Right kidney (tissue), 1 donor: Measurements from ENCODE around the gene ELAVL2.

Experiments
- DNase-seq: peaks from one replicate; pipeline ENCODE4 v3.0.0-alpha.2; 2016

Gene ELAVL2

GRCh38 chr9:23721466-23721865 lies 104.6 kb downstream of the ELAVL2 start:
- DNase-seq, result no peak

DNA sequence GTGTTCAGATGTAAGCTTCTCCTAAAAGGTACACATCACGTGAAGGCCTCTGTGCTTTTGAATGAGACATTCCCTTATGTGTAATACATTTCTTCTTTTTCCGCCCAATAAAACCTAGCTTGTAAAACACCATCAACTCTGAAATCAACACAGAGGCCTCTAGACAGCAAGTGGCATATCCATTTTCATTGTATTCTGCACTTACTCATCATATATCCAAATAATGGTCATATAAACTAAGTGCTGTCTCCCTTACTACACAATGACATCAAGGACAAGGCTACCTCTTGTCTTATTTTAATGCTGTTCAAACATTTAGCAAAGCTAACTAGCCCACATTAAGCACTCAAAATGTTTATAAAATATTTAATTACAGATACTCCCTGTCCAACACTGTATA lies 108.5 kb downstream of the ELAVL2 start:
- DNase-seq, result no peak

- DNase-seq, result no peak
These were observed 118.8 kb downstream of the ELAVL2 start for GRCh38 chr9:23707249-23707648.

- no peak for DNase-seq
These were observed 123.6 kb downstream of the ELAVL2 start for GRCh38 chr9:23702311-23702922.

GRCh38 chr9:23701291-23701690 lies 124.7 kb downstream of the ELAVL2 start:
- no peak for DNase-seq

DNA sequence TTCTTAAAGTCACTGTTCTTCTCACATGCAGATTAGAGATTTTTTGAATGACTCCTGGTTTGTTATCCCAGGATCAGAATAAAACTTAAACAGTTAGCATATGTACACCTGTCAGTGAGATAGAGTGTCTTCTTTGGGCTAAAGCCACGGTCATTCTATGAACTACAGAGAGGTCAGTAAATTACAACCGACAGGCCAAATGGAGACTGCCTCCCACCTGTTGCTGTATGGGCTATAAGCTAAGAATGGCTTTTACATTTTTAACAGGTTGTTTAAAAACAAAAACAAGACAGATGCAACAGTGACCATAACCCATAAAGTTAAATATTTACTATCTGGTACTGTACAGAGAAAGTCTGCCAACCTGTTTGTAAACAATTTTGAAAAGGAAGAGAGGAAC lies 125.7 kb downstream of the ELAVL2 start:
- no peak for DNase-seq

DNA sequence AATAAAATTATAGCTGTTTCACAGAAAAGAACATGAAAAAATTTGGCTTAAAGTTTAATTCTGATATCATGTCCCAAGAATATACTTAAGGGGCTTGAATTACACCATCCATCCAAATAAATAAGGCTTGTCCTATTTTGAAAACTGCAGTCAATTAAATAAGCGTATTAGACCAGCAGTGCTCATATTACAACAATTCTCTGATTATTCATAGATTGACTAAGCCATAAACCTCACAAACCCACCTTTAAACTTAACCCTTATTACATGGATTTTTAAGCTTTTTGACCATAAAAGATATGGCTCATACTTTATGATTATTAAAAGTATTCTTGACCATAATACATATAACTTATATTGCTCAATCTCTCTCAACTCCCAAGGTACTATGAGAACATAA lies 127.9 kb downstream of the ELAVL2 start:
- DNase-seq, result no peak

DNA sequence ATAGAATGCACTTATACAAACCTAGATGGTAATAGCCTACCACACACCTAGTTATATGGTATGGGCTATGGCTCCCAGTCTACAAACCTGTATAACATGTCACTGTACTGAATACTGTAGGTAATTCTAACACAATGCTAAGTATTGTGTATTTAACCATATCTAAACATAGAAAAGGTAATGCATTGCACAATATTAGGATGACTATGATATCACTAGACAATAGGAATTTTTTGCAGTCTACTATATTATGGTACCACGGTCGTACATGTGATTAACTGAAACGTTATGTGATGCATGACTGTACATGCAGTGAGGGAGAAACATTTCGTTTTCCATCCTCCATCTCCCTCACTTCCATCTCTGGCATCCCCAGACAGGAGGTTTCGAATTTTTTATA lies 130.5 kb downstream of the ELAVL2 start:
- no peak for DNase-seq

- DNase-seq, result no peak
These were observed 132.7 kb downstream of the ELAVL2 start for GRCh38 chr9:23693374-23693773.

GRCh38 chr9:23686896-23687295 lies 139.1 kb downstream of the ELAVL2 start:
- no peak for DNase-seq

DNA sequence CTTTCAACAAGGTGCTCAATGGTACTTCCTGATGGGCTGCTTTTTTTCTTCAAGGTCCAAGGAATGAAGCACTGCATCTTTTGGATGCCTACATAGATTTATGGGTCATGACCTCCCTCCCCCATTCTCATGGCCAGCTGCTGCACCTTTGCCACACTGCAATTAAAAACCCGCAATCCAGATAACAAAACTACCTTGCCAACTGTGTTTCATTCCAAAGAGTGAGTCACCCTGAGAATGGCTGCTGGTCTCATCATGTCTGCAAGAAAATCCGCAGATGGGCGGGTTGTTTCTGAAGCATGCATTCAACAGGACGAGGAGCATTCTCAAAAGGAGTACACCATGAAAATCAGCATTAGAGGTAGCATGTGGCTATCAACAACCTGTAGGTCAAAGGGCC lies 139.8 kb downstream of the ELAVL2 start:
- no peak for DNase-seq

GRCh38 chr9:23683611-23684061 lies 142.4 kb downstream of the ELAVL2 start:
- DNase-seq, result no peak

GRCh38 chr9:23682891-23683431 lies 143.1 kb downstream of the ELAVL2 start:
- peak; percentile 17 for DNase-seq

DNA sequence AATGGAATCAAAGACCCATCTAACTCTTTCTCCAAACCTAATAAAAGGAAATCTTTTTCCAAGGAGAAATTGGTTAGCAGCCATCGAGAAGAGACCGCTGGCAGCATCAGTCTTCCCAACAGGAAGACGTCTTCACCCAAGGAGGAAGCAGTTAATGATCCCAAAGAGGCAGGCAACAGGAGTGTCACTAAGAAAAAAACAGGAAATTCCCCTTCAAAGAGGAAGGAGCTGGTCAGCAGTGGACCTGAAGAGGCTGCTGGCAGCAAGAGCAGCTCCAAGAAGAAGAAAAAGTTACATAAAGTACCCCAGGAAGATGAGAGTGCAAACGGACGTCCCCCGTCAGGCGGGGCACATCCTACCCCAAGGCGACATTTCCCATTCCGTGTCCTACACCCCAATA lies 143.7 kb downstream of the ELAVL2 start:
- DNase-seq, result peak; percentile 22

DNA sequence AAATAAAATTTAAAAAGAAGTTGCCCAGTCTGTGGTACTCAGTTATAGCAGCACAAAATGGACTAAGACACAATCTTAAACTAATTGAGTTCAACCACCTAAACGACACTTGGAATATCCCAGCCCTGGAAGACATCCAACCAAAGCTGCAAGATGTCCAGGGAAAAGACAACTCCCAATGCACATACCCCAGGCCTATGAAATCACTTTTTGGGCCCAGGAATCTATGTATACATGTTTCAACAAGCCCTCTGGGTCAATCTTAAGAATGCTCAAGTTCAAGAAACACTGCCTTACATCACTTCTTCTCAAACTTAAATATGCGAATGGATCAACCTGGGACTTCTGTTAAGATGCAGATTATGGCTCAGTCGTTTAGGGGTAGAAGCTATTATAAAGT lies 148.6 kb downstream of the ELAVL2 start:
- DNase-seq, result no peak

DNA sequence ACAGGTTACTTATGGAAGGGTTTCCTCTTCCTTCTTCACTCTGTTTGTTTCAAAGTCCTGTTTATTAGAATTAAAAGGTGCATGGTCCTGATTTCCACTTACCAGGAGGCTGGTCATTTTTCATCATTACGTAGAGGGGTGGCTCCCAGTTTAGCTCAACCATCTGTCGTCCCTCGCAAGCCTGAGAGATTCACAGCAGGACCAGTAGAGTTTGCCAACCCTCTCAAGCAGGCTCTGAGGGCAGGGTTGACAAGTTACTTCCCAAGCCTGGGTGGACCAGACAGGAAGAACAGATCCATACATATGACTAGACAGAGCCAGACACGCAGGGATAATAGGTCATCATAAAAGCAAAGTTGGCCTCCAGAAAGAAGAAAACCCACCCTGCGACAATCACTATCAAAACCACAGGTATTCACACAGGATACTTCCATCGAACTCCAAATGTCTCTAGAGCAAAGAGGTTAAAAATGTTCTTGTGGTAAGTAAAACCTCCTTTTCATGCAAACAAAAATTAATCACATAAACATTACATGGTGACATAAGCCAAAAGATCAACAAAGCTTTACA lies 151.9 kb downstream of the ELAVL2 start:
- no peak for DNase-seq

- no peak for DNase-seq
These were observed 153.9 kb downstream of the ELAVL2 start for GRCh38 chr9:23672151-23672550.

GRCh38 chr9:23669776-23670175 lies 156.3 kb downstream of the ELAVL2 start:
- no peak for DNase-seq

DNA sequence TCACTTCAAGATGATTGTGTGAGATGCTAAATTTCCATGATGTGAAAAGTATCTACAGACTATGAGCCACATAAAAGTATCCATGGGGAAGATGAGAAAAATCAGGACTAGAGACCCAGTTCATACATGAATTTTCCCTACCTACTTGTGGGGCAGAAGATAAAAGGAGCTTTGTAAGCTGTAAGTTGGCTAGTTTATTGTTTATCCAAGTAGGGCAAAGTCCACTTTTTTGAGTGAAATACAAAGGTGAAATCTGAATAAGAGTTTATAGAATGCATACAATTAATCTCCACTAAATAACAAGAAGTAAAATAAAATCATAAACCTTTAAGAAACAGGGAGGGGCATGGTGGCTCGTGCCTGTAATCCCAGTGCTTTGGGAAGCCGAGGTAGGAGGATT lies 160.4 kb downstream of the ELAVL2 start:
- DNase-seq, result no peak

GRCh38 chr9:23665051-23665450 lies 161.0 kb downstream of the ELAVL2 start:
- DNase-seq, result no peak

- DNase-seq, result no peak
These were observed 162.1 kb downstream of the ELAVL2 start for GRCh38 chr9:23663946-23664345.

GRCh38 chr9:23663536-23663935 lies 162.5 kb downstream of the ELAVL2 start:
- no peak for DNase-seq

- DNase-seq, result no peak
These were observed 162.9 kb downstream of the ELAVL2 start for GRCh38 chr9:23663125-23663524.

GRCh38 chr9:23662320-23662719 lies 163.7 kb downstream of the ELAVL2 start:
- DNase-seq, result no peak
